Neuronal stem cell (in vitro differentiated cells): ENCODE measurements around the gene BRD1.

Experiments
- DNase-seq: peaks from one replicate; pipeline ENCODE4 v3.0.0-alpha.2; 2013; ENCODE audit warnings: low spot score
- H2AFZ ChIP-seq: one replicate; pipeline ENCODE4 v1.6.1; 2013; ENCODE audit warnings: mild to moderate bottlenecking, low read length, inconsistent platforms
- H2AK5ac ChIP-seq: 2 replicates; pipeline ENCODE4 v1.6.1; 2013; ENCODE audit warnings: low read depth, mild to moderate bottlenecking, inconsistent platforms, low read length, moderate library complexity, mixed read lengths
- H2BK120ac ChIP-seq: 2 replicates; pipeline ENCODE4 v1.6.1; 2013; ENCODE audit warnings: low read depth, mild to moderate bottlenecking, inconsistent platforms, low read length, moderate library complexity, mixed read lengths
- H2BK12ac ChIP-seq: one replicate; pipeline ENCODE4 v1.6.1; 2013; ENCODE audit warnings: low read length, inconsistent platforms
- H2BK15ac ChIP-seq: 2 replicates; pipeline ENCODE4 v1.6.1; 2013; ENCODE audit warnings: mild to moderate bottlenecking, low read length, inconsistent platforms, mixed read lengths
- H2BK5ac ChIP-seq: one replicate; pipeline ENCODE4 v1.6.1; 2013; ENCODE audit warnings: inconsistent platforms, mild to moderate bottlenecking, low read length, moderate library complexity
- H3K14ac ChIP-seq: one replicate; pipeline ENCODE4 v1.6.1; 2013; ENCODE audit warnings: low read length, inconsistent platforms
- H3K18ac ChIP-seq: 2 replicates; pipeline ENCODE4 v1.6.1; 2013; ENCODE audit warnings: low read length, inconsistent platforms
- H3K23ac ChIP-seq: 2 replicates; pipeline ENCODE4 v1.6.1; 2013; ENCODE audit warnings: low read depth, mild to moderate bottlenecking, mixed read lengths, low read length, inconsistent platforms; ENCODE audit not compliant: poor library complexity
- H3K27ac ChIP-seq: replicated peaks from 3 replicates; pipeline ENCODE4 v1.5.1; 2013; ENCODE audit warnings: low read length, inconsistent platforms
- H3K27me3 ChIP-seq, 3 experiments: 2 replicates each; pipeline ENCODE4 v1.6.1; 2013; ENCODE audit warnings: low read length in 3 of 3, mild to moderate bottlenecking in 2 of 3, inconsistent platforms in 1 of 3, low read depth in 1 of 3, mixed read lengths in 1 of 3, moderate library complexity in 1 of 3; ENCODE audit not compliant: control insufficient read depth in 3 of 3, insufficient read depth in 3 of 3
- H3K36me3 ChIP-seq, 2 donors: replicated peaks in 1 of 2; 2 replicates each; pipeline ENCODE4 v1.6.1; 2013; ENCODE audit warnings: low read length in 2 of 2; ENCODE audit not compliant: control insufficient read depth in 2 of 2, insufficient read depth in 2 of 2
- H3K4ac ChIP-seq: 2 replicates; pipeline ENCODE4 v1.6.1; 2013; ENCODE audit warnings: inconsistent platforms, mild to moderate bottlenecking, low read length, moderate library complexity
- H3K4me1 ChIP-seq, 2 donors: 1 replicate in 1 of 2; 2 replicates in 1 of 2; pipeline ENCODE4 v1.6.1; 2013; ENCODE audit warnings: low read length in 2 of 2, low read depth in 1 of 2; ENCODE audit not compliant: control insufficient read depth in 2 of 2, insufficient read depth in 1 of 2
- H3K4me2 ChIP-seq: one replicate; pipeline ENCODE4 v1.6.1; 2013; ENCODE audit warnings: mild to moderate bottlenecking, low read length, inconsistent platforms; ENCODE audit not compliant: insufficient read depth, poor library complexity, severe bottlenecking
- H3K4me3 ChIP-seq, 2 donors: 2 replicates each; pipeline ENCODE4 v1.5.1; 2013; ENCODE audit warnings: low read length in 2 of 2, mild to moderate bottlenecking in 2 of 2, inconsistent platforms in 1 of 2, moderate library complexity in 1 of 2
- H3K79me1 ChIP-seq: one replicate; pipeline ENCODE4 v1.6.1; 2013; ENCODE audit warnings: low read depth, mild to moderate bottlenecking, inconsistent platforms, low read length, moderate library complexity
- H3K9ac ChIP-seq: one replicate; pipeline ENCODE4 v1.6.1; 2013; ENCODE audit warnings: mild to moderate bottlenecking, low read depth, low read length, inconsistent platforms; ENCODE audit not compliant: poor library complexity
- H3K9me3 ChIP-seq, 2 donors: replicated peaks in 1 of 2; 2 replicates each; pipeline versions ENCODE3 to v1.6.1; 2013; ENCODE audit warnings: low read length in 2 of 2, mild to moderate bottlenecking in 2 of 2, inconsistent platforms in 1 of 2, low read depth in 1 of 2, mixed read lengths in 1 of 2, moderate library complexity in 1 of 2; ENCODE audit not compliant: control insufficient read depth in 2 of 2, insufficient read depth in 1 of 2
- H4K8ac ChIP-seq: one replicate; pipeline ENCODE4 v1.6.1; 2013; ENCODE audit warnings: low read depth, mild to moderate bottlenecking, inconsistent platforms, low read length, moderate library complexity
- H4K91ac ChIP-seq: one replicate; pipeline ENCODE4 v1.6.1; 2013; ENCODE audit warnings: low read length, low read depth, mild to moderate bottlenecking, inconsistent platforms; ENCODE audit not compliant: poor library complexity
- WGBS, 2 donors: extraction: QIAGEN DNeasy Blood & Tissue Kit; methylation state at CpG; one replicate each; pipeline ENCODE4 v1.1.7; 2013; ENCODE audit warnings: missing lambda C conversion rate in 2 of 2, mixed read lengths in 1 of 2; ENCODE audit not compliant: insufficient read length in 2 of 2, insufficient replicate concordance in 1 of 2; ENCODE audit errors: extremely low coverage in 2 of 2; 5-methylcytosine and 5-hydroxymethylcytosine counted together

Gene BRD1

DNA sequence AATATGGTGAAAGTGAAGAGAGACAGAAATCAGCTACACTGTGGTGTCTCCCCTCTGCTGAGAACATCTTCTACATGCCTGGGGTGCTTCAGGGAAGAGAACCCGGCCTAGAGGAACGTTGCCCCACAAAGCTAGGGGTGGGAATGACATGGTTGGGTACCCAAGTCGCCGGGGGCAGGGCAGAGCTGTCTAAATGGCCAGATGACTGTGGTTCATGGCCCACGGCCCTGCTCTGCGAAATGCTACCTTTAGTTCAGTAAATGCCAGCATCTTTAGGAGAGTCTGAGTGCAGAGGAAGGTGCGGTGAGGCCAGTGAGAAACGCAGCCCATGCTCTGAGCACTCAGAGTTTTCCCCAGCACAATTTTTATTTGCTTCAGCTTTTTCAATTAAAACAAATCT, 12.8 kb downstream of the BRD1 start:
- Histone ChIP-seq H3K27ac (no peak overlapping the region), H3K9me3 (peaks cover 0 to 1% of the 10 kb centered on the region in 2 donors), H2AFZ (no peak overlapping the region), H3K4me3 (no peak overlapping the region), H2BK120ac (no peak overlapping the region), H3K4me1 (no peaks in the 10 kb centered on the region), H3K23ac (no peak overlapping the region), H3K4me2 (no peak overlapping the region), H2BK12ac (no peak overlapping the region), H3K14ac (no peak overlapping the region), H3K27me3 (no peaks in the 10 kb centered on the region), H4K8ac (no peak overlapping the region), H3K4ac (no peak overlapping the region), H3K9ac (no peak overlapping the region), H3K18ac (no peak overlapping the region), H4K91ac (no peak overlapping the region), H2BK15ac (no peak overlapping the region), H2BK5ac (no peak overlapping the region), H2AK5ac (no peak overlapping the region), H3K79me1 (peaks cover 22% of the 10 kb centered on the region), H3K36me3 (peaks cover 27 to 93% of the 10 kb centered on the region in 2 donors)
- WGBS, 2 donors = no CpG with 5 or more reads among the region's 8 CpGs
- DNase-seq = no peak

DNA sequence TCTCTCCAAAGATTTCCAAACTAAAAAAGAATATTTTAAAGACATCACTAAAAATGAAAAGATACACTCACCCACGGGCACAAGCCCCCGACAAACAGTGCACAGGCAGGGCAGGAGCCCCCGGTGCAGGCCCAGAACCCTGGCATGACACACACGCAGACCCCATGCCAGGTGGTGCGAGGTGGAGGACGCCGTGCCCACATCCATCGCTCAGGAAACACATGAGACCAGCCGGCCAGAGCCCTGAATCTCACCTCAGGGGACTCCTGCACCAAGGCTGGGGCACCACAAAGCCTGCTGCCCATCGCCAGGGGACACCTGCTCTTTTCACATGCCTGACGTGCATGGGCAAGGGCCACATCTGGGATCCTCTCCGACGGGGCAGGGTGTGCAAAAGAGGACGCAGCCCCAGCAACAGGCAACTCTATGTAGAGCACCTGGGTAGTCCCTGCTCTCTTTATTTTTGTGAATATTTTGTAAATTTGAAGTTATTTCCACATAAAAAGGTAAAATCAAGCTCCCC, 13.4 kb downstream of the BRD1 start:
- H3K18ac ChIP-seq = no peak overlapping the region
- H3K9me3 ChIP-seq = peaks cover 0 to 2% of the 10 kb centered on the region in 2 donors
- no peak overlapping the region for H3K23ac ChIP-seq
- no peaks in the 10 kb centered on the region for H3K27me3 ChIP-seq
- DNase-seq = no peak
- no peak overlapping the region for H3K14ac ChIP-seq
- no peak overlapping the region for H3K27ac ChIP-seq
- H2BK120ac ChIP-seq = no peak overlapping the region
- H3K4me1 ChIP-seq = no peaks in the 10 kb centered on the region
- H2AFZ ChIP-seq = no peak overlapping the region
- no peak overlapping the region for H3K4me2 ChIP-seq
- no peak overlapping the region for H3K9ac ChIP-seq
- H4K91ac ChIP-seq = no peak overlapping the region
- H3K4ac ChIP-seq = no peak overlapping the region
- H3K79me1 ChIP-seq = peaks cover 22% of the 10 kb centered on the region
- H3K36me3 ChIP-seq = peaks cover 27 to 91% of the 10 kb centered on the region in 2 donors
- H3K4me3 ChIP-seq = peak overlapping the region in 1 of 2 donors; percentile 57
- H2BK5ac ChIP-seq = no peak overlapping the region
- no peak overlapping the region for H4K8ac ChIP-seq
- WGBS, 2 donors = no CpG with 5 or more reads among the region's 14 CpGs
- H2BK12ac ChIP-seq = no peak overlapping the region
- H2BK15ac ChIP-seq = no peak overlapping the region
- H2AK5ac ChIP-seq = no peak overlapping the region

DNA sequence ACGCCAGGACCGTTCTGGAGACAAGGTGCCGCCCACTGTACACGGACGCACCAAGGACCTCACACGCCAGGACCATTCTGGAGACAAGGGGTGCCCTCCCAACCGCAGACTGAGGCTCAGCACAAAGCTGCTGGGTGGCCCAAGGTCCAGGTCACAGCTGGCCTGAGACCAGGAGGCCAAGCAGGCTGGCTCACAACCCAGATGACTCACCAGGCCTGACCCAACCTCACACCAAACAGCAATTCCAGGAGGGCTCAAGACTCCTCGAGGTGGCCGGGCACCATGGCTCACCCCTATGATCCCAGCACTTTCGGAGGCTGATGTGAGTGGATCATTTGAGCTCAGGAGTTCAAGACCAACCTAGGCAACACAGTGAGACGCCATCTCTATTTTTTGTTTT, 14.8 kb downstream of the BRD1 start:
- no peak overlapping the region for H2BK12ac ChIP-seq
- H3K27ac ChIP-seq = no peak overlapping the region
- no peak for DNase-seq
- H3K4ac ChIP-seq = no peak overlapping the region
- no peaks in the 10 kb centered on the region for H3K27me3 ChIP-seq
- peaks cover 0 to 11% of the 10 kb centered on the region in 2 donors for H3K9me3 ChIP-seq
- H2BK15ac ChIP-seq = no peak overlapping the region
- H3K4me1 ChIP-seq = no peaks in the 10 kb centered on the region
- no peak overlapping the region for H3K9ac ChIP-seq
- H4K8ac ChIP-seq = no peak overlapping the region
- H3K14ac ChIP-seq = peak overlapping the region; percentile 91
- no peak overlapping the region for H2BK5ac ChIP-seq
- no peak overlapping the region for H2BK120ac ChIP-seq
- H3K4me3 ChIP-seq = no peak overlapping the region
- H2AK5ac ChIP-seq = no peak overlapping the region
- no peak overlapping the region for H2AFZ ChIP-seq
- H3K18ac ChIP-seq = peak overlapping the region; percentile 39
- no peak overlapping the region for H3K4me2 ChIP-seq
- peaks cover 22% of the 10 kb centered on the region for H3K79me1 ChIP-seq
- WGBS, 2 donors = no CpG with 5 or more reads among the region's 11 CpGs
- no peak overlapping the region for H4K91ac ChIP-seq
- H3K23ac ChIP-seq = peak overlapping the region; percentile 94
- peaks cover 27 to 89% of the 10 kb centered on the region in 2 donors for H3K36me3 ChIP-seq

DNA sequence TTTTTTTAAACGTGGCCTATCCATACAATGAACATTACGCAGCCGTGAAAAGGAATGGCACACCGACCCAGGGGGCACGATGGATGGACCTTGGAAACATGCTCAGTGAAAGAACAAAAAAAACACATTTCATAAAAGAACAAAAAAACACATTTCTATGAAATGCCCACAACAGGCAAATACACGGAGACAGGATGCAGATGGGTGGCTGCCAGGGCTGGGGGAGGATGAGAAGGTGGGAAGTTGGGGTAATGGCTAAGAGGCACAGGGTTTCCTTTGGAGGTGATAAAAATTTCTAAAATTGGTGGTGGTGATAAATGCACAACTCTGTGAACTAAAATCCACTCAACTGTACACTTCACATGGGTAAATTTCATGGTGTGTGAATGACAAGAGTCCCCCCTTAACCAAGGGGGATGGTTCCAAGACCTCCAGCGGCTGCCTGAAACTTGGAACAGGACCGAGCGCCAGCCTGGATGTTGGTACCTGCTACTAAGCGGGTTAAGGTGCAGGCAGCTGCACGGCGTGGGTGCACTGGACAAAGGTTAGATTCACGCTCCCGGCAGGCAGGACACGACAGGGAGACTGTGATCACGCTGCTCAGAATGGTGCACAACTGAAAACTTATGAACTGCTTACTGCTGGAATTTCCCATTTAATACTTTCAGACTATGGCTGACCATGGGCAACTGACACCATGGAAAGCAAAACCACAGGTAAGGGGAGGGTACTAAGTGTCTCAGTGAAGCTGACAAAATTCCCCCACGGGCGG, 16.5 kb downstream of the BRD1 start:
- Histone ChIP-seq H3K23ac (no peak overlapping the region), H2AFZ (no peak overlapping the region), H3K9me3 (peaks cover 0 to 16% of the 10 kb centered on the region in 2 donors), H3K18ac (no peak overlapping the region), H3K4ac (no peak overlapping the region), H4K8ac (no peak overlapping the region), H3K9ac (no peak overlapping the region), H2AK5ac (no peak overlapping the region), H3K27me3 (no peaks in the 10 kb centered on the region), H3K14ac (no peak overlapping the region), H3K4me1 (no peaks in the 10 kb centered on the region), H2BK15ac (no peak overlapping the region), H3K36me3 (peaks cover 20 to 86% of the 10 kb centered on the region in 2 donors), H2BK120ac (no peak overlapping the region), H2BK5ac (no peak overlapping the region), H3K4me3 (no peak overlapping the region), H4K91ac (no peak overlapping the region), H3K27ac (no peak overlapping the region), H3K4me2 (no peak overlapping the region), H2BK12ac (no peak overlapping the region), H3K79me1 (peaks cover 15% of the 10 kb centered on the region)
- no peak for DNase-seq
- no CpG with 5 or more reads among the region's 18 CpGs for WGBS, 2 donors
